ENCODE measurements around the gene JAK3.

The JAK3 gene

GRCh38 chr19:17865364-17866311 lies 17.9 kb upstream of the JAK3 start:
- no peak for TF ChIP-seq CTCF (conservative IDR thresholded peaks at IDR 0.05; ENCODE audit: low read depth, low read length)
- H3K4me3 ChIP-seq (ENCODE audit: low read depth, low read length), result no peak overlapping the region
- no peak for DNase-seq (ENCODE audit: low read depth)

GRCh38 chr19:17863520-17864182 lies 15.9 kb upstream of the JAK3 start:
- no peak for TF ChIP-seq CTCF (conservative IDR thresholded peaks at IDR 0.05; ENCODE audit: low read depth, low read length)
- no peak overlapping the region for H3K4me3 ChIP-seq (ENCODE audit: low read depth, low read length)
- DNase-seq (ENCODE audit: low read depth), result no peak

GRCh38 chr19:17862711-17863519 lies 15.1 kb upstream of the JAK3 start:
- DNase-seq (ENCODE audit: low read depth), result no peak
- TF ChIP-seq CTCF (conservative IDR thresholded peaks at IDR 0.05; ENCODE audit: low read depth, low read length), result no peak
- H3K4me3 ChIP-seq (ENCODE audit: low read depth, low read length), result no peak overlapping the region

GRCh38 chr19:17861542-17862402 lies 14.0 kb upstream of the JAK3 start:
- H3K4me3 ChIP-seq (ENCODE audit: low read depth, low read length), result peak overlapping the region; percentile 95
- no peak for DNase-seq (ENCODE audit: low read depth)
- TF ChIP-seq CTCF (conservative IDR thresholded peaks at IDR 0.05; ENCODE audit: low read depth, low read length), result no peak

- TF ChIP-seq CTCF (conservative IDR thresholded peaks at IDR 0.05; ENCODE audit: low read depth, low read length), result no peak
- H3K4me3 ChIP-seq (ENCODE audit: low read depth, low read length), result peak overlapping the region; percentile 95
- DNase-seq (ENCODE audit: low read depth), result no peak
Observed at GRCh38 chr19:17860993-17861360, 13.2 kb upstream of the JAK3 start.

GRCh38 chr19:17860331-17860992 lies 12.7 kb upstream of the JAK3 start:
- peak overlapping the region; percentile 95 for H3K4me3 ChIP-seq (ENCODE audit: low read depth, low read length)
- no peak for TF ChIP-seq CTCF (conservative IDR thresholded peaks at IDR 0.05; ENCODE audit: low read depth, low read length)
- DNase-seq (ENCODE audit: low read depth), result peak; percentile 27
